GM18861 (cell line): ENCODE measurements around the gene KCNMB3.
A peak's percentile ranks its signal among the peaks of the same experiment; 100 is the strongest.
"Not testable (repeated sequence)": the region's sequence is repeated elsewhere in the genome, so short reads cannot be mapped to it uniquely, and the experiment has no call there.

Experiments used
- ATAC-seq: cut with Tn5 transposase; IDR thresholded peaks from one replicate; pipeline ENCODE4 v1.9.1; 2021; ENCODE audit not compliant: unreplicated experiment

The KCNMB3 gene

DNA sequence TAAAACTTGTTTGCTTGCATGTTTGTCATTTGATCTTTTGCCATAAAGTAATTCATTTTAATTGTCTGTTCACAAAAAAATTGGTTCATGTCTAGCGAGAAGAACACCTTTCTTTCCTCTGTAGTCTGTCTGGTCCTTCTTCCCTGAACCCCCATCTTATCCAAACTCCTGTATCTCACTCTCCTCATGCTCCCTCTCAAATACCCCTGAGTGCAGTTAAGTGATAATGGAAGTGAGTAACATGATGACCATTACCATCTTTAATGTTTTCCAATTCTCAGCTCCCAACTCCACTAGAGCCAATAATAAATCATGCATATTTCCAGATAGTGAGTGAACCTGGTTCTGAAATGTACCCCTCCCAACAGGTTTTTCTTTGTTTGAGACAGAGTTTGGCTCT lies 14.2 kb upstream of the KCNMB3 start:
- no peak for ATAC-seq

DNA sequence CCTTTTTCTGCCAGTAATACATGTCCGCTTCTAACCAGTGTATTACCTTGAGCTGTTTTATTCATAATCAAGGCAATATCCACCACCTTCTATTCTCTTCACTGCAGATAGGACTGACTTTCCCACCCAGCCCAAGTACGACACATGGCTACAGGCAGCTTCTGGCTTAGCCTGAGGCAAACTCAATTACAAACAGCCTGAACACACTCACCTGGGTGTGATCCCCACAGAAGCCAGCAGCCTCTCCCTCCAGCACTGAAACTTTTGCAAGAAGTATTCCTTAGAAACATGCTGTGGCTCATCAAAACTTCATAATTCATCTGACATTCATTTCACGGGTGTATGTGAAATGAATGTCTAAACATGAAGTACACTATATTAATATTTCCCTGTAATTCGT lies 13.5 kb upstream of the KCNMB3 start:
- ATAC-seq: no peak

DNA sequence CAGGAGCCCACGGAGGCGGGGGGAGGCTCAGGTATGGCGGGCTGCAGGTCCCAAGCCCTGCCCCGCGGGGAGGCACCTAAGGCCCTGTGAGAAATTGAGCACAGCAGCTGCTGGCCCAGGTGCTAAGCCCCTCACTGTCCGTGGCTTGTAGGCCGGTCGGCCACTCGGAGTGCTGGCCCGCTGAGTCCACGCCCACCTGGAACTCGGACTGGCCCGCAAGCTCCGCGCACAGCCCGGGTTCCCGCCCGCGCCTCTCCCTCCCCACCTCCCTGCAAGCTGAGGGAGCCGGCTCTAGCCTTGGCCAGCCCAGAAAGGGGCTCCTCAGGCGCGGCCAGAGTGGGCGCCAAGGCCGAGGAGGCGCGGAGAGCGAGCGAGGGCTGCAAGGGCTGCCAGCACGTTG lies 12.2 kb upstream of the KCNMB3 start:
- no peak for ATAC-seq

DNA sequence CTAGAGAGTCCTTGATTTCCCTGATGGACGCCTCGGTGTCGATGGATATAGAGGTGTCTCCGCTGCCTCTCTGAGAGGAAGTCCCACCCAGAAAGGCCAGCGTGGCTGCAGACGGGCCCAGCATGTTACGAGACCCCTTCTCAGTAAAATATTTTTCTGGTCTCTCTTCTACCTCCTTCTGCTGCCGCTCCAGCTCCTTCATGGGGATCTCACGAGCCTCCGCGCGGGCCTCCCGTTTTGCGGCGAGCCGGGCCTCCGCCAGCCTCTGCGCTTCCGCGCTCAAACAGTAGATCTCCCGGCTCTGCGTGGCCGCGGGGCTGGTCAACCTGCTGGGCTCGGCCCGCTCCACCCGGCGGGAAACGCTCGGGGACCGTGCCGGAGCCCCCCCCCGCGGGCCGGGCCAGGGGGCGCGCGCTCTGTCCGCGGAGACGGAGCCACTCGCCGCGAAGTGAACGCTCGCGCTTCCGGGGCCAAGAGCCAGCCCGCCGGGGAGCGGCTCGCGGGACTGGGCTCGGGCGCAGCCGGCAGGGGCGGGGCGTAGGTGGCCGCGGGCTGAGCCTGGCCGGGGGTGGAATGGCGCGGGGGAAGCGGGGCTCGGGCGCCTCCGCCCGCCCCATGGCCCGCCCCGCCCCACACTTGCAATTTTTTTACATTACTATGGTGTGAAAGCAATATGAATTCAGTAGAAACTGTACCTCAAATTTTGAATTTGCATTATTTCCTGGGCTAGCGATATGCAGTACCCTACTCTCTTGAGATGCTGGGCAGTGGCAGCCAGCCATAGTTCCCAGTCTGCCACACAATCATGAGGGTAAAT lies 10.2 kb upstream of the KCNMB3 start:
- peak; percentile 69 for ATAC-seq

DNA sequence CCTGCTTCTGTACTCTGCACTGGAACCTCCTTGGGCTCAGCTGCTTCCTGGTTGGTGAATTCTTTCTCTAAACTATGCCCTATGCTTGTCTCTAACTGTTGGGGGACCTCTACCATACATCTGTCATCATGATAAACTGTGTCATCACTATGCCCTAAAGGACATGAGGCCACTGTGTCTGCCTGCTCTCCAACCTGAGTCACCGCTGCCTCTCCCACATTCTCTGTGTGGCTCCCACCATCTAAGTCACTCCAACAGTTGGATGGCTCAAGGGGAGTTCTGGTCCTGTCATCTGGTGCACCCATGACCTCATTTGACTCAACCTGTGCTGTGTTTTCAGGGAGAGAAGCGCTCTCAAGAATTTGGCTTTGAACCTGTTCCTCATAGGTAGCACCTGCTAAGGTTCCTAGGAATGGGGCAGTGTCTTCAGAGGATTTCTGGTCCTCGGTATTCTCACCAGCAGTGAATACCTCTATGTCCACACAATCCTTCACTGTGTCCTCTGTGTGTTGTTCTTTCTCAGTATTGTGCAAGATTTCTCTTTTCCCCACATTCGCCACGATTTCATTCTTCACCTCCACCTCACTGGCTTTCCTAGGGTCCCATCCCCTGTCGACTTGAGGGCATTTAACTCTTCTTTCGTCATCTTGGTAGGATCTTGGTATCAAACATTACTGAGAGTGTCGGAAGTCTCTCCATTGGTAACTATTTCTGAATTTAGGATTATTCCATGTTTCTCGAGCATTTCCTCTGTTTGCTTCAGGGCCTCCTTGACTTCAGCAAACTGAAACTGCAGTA lies 9.2 kb upstream of the KCNMB3 start:
- ATAC-seq: not testable (repeated sequence)

DNA sequence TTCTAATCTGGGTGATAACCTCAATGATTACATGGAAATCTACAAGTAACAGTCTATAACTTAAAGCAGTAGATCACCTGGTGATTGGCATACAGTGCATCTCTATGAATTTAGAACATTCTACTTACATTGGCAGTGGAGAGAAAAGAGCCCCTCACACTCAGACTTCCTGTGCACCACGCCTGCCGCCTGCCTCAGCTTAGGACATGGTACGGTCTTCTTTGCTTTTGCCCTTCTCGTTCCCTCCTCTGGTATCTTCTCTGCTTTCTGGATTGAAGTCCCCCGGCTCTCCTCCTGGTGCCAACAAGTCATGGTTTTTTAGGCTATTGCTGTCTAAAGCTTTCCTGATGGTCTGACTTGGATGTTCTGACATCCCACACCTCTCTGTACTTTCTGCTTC lies 7.9 kb upstream of the KCNMB3 start:
- no peak for ATAC-seq

DNA sequence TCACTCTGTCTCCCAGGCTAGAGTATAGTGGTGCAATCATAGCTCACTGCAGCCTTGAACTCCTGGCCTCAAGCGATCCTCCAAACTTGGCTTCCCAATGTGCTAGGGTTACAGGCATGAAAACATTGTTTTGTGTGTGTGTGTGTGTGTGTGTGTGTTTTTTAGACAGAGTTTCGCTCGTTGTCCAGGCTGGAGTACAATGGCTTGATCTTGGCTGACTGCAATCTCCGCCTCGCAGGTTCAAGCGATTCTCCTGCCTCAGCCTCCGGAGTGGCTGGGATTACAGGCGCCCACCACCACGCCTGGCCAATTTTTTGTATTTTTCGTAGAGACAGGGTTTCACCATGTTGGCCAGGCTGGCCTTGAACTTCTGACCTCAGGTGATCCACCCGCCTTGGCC lies 6.8 kb upstream of the KCNMB3 start:
- not testable (repeated sequence) for ATAC-seq

DNA sequence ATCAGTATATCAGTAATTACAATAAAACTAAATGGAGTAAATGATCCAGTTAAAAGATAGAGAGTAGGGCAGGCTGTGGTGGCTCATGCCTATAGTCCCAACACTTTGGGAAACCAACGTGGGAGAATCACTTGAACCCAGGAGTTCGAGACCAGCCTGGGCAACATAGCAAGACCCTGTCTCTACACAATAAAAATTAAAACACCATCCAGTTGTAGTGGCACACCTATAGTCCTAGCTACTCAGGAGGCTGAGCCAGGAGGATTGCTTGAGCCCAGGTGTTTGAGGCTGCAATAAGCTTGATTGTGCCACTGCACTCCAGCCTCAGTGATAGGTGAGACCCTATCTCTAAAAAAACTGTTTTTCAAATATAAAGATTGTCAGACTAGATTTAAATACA lies 5.9 kb upstream of the KCNMB3 start:
- no peak for ATAC-seq

DNA sequence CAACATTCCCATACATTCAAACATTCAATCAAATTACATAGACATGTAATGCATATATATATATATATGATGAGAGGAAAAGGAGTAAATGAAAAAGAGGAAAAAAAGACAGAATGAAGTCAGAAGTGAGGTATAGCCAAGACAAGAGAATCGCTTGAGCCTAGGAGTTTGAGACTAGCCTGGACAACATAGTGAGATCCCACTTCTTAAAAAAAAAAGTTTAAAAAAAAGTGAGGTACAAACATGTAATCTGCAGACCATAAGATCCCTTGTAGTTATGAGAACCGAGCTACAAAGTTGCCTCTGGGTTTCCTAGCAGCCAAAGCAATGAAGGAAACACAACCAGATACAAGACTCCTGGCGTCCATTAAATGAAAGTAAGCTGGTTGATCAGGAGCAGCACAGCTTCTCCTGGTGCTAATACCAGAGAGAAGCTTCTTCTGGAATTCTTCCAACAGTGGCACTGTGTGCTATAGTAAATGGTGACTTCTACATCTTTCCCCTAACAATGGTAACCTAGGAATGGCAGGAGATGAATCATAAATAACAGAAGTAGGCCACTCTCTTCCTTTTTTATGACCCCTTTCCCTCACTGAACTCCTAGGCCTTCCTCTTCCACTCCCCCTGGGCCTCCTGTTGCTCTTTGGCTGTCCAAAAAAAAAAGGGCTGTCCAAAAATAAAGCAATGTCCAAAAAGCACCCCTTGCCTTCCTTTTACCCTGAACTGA lies 3.5 kb downstream of the KCNMB3 start:
- ATAC-seq: no peak

DNA sequence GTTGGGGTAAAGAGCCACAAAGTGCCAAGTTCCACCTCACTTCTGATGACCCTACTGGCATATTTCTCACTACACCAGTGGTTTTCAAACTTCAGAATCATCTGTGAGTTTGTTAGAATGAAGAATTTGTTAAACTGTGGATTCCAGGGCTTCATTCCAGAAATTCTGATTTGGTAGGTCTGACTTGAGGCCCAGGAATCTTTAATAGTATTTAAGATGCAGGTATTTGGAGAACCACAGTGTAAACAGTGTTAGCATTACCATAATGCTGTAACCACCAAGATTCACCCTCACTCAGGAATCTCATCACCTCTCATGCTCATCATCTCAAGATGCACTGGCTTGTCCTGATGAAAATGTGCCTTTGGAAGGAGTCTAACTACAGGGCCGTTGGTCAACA lies 6.0 kb downstream of the KCNMB3 start:
- no peak for ATAC-seq

DNA sequence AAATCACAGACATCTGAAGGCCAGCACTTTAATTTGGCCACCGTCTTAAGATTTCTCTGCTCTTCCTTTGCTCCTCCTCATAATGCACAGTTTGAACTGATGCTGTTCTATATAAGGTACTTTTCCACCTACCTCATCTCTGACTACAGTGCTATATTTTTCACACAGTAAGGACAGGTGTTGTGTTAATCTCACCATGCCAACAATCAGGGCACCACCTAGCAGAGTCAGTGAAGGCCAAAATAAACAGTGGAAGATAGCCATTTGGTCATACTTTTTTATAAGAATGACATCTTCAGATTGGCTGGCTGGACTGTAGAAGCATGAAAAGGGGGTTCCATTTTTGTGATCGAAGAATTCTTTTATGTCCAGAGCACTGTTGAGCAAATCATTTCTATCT lies 8.1 kb downstream of the KCNMB3 start:
- not testable (repeated sequence) for ATAC-seq

DNA sequence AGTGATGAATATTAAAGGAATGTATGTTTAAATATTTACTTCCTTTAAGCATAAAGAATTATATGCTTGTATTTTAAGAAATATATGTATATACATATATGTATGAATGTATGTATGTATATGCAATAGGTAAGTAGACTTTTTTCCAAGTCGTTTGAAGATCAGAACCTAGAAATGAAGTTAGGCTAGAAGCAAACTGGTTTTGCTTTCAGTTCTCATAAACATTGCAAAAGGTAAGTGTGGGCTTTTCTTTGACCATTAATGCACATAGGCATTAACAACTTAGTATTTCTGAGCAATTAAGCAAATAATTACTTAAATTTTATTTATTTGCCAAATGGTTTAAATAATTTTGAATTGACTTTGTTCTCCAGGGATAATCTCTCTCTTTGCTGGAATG lies 10.6 kb downstream of the KCNMB3 start:
- not testable (repeated sequence) for ATAC-seq

DNA sequence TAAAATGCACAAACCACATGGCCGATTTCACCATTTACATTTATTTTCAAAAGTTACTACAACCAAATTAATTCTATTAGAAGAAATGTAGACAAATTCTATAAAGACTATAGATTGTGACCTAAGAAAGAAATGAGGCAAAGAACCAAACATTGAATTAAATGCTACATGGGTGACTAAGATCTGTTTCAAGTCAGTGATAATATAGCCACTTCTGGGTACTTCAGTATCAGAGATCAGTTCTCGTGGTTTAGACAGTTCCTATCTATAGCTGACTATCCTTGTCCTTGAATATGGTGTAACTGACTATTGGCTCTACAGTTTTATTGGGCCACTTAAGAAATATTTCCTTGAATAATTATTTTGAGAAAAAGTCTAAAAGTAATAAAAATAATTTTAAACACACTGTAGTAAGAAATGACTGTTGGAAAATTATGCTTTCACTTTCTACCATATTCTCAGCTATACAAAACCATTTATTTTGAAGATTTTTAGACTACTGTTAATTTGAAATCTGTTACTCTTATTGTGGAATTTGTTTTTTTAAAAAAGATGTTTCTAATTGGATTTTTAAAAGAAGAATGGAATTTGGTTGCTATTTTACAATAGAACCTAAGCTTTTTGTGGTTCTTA lies 14.1 kb downstream of the KCNMB3 start:
- ATAC-seq: peak; percentile 73

DNA sequence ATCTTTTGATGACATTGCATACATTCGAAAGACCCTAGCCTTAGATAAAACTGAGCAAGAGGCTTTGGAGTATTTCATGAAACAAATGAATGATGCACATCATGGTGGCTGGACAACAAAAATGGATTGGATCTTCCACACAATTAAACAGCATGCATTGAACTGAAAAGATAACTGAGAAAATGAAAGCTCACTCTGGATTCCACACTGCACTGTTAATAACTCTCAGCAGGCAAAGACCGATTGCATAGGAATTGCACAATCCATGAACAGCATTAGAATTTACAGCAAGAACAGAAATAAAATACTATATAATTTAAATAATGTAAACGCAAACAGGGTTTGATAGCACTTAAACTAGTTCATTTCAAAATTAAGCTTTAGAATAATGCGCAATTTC lies 16.7 kb downstream of the KCNMB3 start:
- no peak for ATAC-seq

DNA sequence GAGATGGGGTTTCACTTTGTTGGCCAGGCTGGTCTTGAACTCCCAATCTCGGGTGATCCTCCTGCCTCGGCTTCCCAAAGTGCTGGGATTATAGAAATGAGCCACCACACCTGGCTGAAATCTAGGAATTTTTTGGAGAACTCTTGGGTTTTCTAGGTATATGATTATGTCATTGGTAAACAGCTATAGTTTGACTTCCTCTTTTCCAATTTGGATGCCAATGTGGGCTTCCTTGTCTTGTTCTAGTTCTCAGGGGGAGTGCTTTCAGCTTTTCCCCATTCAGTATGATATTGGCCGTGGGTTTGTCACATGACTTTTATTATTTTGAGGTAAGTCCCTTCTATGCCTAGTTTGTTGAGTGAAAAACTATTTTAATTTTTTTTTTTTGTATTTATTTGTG lies 17.9 kb downstream of the KCNMB3 start:
- ATAC-seq: no peak

DNA sequence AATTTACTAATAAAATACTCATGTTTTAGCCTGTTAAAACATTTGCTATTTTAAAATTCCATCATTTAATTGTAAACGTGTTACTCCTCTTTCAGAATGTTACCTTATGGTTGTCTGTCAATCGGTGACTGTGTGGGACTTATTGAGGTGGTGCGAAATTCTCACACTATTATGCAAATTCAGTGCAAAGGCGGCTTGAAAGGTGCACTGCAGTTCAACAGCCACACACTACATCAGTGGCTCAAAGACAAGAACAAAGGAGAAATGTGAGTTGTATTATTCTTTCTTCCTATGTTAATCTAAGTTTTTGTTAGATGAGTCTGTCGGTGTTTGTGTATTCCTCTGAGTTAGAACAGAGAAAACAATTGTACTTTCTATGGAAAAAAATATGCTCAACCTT lies 21.7 kb downstream of the KCNMB3 start:
- ATAC-seq: no peak

DNA sequence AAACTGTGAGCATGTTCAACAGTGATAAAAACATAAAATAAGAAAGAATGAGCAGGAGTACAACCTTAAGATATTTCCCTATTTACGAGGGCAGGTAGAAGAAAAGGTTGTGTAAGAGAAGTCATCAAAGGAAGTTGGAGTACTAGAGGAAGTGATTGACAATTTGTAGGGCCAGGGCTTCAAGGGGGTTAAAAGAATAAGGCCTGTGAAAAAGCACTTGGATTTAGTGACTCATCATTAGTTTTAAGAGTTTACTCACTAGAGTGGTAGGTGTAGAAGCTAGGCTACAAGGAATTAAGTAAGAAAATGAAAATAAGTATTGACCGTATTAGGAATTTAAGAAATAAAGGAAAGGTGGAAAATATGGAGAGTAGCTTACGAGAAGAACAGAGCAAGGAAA lies 23.6 kb downstream of the KCNMB3 start:
- ATAC-seq: no peak

DNA sequence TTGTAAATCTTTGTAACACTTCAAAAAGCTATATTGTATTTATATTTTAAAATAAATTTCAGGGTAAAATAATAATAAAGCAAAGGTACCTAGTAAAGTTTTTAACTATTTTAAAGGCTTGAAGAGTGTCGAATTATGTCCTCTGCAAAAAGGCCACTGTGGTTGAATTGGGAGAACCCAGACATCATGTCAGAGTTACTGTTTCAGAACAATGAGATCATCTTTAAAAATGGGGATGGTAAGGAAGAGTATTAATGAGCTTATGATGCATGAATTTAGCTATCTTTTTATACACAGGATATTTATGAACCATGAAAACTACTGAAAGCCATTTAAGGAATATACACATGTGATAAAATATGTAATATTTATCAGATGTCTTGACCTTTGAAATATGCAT lies 26.3 kb downstream of the KCNMB3 start:
- ATAC-seq: no peak

DNA sequence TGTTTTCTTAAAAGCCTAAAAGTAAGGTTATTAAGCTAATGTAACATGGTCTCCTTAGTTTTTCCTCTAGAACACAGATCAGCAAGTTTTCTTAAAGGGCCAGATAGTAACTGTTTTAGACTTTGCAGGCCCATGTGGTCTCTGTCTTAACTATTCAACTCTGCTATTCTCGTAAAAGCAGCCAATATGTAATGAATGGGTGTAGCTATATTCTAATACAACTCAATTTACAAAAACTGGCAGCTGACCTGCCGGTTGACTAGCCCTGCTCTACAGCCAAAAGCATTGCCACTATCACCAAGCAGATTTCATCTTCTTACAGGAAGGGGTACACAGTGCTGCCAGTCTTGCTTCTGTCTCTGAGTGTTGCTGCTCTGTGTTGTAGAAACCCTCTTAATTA lies 27.4 kb downstream of the KCNMB3 start:
- ATAC-seq: no peak

DNA sequence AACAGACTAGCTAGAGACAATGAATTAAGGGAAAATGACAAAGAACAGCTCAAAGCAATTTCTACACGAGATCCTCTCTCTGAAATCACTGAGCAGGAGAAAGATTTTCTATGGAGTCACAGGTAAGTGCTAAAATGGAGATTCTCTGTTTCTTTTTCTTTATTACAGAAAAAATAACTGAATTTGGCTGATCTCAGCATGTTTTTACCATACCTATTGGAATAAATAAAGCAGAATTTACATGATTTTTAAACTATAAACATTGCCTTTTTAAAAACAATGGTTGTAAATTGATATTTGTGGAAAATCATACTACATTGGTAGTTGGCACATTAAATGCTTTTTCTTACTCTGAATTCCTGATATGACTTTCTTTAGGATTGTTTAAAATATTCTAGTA lies 32.7 kb downstream of the KCNMB3 start:
- not testable (repeated sequence) for ATAC-seq

DNA sequence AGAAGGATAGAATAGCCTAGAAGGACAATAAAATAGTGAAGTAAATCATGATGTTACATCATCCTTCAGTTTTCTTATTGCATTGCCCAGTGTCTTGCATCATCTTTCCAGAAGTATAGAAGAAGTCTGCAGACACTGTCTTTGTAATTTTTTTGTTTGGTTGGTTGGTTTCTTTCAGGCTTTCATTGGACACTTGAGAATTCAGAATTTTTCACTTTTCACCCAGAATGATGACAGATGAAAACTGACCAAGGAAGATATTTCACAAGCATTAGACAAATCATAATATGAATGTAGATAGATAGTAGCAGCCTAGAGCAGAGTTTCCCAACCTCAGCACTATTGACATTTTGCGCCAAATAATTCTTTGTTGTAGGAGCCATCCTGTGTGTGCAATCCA lies 35.4 kb downstream of the KCNMB3 start:
- ATAC-seq: not testable (repeated sequence)
